ENCODE data around the gene DPH6. TPM values are rescaled to one million over a fixed set of nuclear protein-coding genes. Genes with fewer than 3 reads are reported as not detected.
"Not testable (repeated sequence)": the region's sequence is repeated elsewhere in the genome, so short reads cannot be mapped to it uniquely, and the experiment has no call there.

Gene DPH6
- total RNA-seq, 1 donor from 2014 or later: 20.6 TPM

DNA sequence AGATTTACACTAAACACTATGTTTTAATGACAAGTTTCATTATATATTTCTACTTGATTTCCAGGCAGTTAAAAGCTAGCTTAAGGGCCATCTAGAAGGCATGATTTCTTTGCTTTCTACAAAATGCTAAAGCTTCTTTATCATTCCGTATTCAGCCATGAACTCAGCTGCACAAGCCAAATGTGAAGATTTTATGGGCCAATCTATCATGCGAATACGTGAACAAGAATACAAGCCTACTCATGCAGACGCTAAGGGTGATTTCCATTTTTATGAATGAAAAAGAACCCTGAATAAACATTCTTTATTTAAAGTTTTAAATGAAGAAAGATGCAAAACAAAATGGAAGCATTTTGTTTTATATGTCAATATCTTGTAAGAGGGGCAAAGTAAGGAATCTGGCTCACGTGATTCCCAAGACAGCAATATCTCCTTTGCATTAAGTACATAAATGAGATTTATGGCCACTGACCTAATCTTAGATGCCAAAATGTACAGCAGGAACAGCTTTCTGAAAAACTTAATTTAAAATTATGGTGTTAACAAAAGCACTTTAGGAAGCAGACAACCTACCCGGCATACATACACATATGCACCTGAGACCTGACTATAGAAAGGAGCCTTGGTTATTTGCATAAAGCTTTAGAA is 215.8 kb downstream of the DPH6 start:
- Mint-ChIP-seq H3K4me3 (no peak overlapping the region), H3K27me3 (ENCODE audit: low read depth) (no peaks in the 10 kb centered on the region), H3K27ac (peak overlapping the region; percentile 77), H3K9me3 (peaks cover 11% of the 10 kb centered on the region), H3K36me3 (peaks cover 9% of the 10 kb centered on the region), H3K4me1 (peaks cover 40% of the 10 kb centered on the region)
- TF ChIP-seq, protein P1, sequence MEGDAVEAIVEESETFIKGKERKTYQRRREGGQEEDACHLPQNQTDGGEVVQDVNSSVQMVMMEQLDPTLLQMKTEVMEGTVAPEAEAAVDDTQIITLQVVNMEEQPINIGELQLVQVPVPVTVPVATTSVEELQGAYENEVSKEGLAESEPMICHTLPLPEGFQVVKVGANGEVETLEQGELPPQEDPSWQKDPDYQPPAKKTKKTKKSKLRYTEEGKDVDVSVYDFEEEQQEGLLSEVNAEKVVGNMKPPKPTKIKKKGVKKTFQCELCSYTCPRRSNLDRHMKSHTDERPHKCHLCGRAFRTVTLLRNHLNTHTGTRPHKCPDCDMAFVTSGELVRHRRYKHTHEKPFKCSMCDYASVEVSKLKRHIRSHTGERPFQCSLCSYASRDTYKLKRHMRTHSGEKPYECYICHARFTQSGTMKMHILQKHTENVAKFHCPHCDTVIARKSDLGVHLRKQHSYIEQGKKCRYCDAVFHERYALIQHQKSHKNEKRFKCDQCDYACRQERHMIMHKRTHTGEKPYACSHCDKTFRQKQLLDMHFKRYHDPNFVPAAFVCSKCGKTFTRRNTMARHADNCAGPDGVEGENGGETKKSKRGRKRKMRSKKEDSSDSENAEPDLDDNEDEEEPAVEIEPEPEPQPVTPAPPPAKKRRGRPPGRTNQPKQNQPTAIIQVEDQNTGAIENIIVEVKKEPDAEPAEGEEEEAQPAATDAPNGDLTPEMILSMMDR (IDR thresholded peaks at IDR 0.05; ENCODE audit: unreplicated experiment): no peak
- no peak for DNase-seq (ENCODE audit: low spot score in 2 of 2, unreplicated experiment in 2 of 2)

DNA sequence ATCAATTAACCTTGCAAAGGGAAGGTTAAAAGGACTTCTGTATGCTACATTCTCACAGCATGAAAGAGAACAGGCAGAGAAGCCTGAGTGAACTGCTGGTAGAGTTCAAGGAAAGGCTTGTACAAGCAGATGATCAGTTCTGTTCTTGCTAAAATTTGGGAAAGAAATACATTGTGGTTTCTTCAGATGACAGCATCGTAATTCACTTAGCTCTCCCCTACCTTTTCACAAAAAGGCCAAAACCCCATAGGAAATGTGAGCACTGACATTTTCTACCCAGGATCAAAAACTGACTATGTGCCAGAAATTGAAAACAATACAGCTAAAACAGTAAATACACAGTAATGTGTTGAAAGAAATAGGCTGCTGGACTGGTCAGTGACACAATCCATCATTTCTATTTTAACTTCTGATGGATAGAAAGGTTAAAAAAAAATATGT is 216.4 kb downstream of the DPH6 start:
- peaks cover 42% of the 10 kb centered on the region for H3K4me1 Mint-ChIP-seq
- peak overlapping the region; percentile 77 for H3K27ac Mint-ChIP-seq
- H3K4me3 Mint-ChIP-seq: no peak overlapping the region
- TF ChIP-seq, protein P1 (IDR thresholded peaks at IDR 0.05; ENCODE audit: unreplicated experiment): no peak
- peaks cover 9% of the 10 kb centered on the region for H3K36me3 Mint-ChIP-seq
- peaks cover 11% of the 10 kb centered on the region for H3K9me3 Mint-ChIP-seq
- H3K27me3 Mint-ChIP-seq (ENCODE audit: low read depth): no peaks in the 10 kb centered on the region
- DNase-seq (ENCODE audit: low spot score in 2 of 2, unreplicated experiment in 2 of 2): no peak

DNA sequence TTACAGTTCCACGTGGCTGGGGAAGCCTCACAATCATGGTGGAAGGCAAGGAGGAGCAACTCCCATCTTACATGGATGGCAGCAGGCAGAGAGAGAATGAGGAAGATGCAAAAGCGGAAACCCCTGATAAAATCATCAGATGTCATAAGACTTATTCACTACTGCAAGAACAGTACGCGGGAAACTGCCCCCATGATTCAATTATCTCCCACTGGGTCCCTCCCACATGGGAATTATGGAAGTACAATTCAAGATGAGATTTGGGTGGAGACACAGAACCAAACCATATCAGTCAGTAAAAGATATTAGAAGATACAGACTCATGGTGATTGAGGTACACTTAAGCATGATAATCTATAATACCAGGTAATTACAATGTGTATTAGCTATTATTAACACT is 217.1 kb downstream of the DPH6 start:
- DNase-seq (ENCODE audit: low spot score in 2 of 2, unreplicated experiment in 2 of 2); H3K36me3 Mint-ChIP-seq; H3K27me3 Mint-ChIP-seq (ENCODE audit: low read depth); H3K4me3 Mint-ChIP-seq: not testable (repeated sequence)
- Mint-ChIP-seq H3K4me1 (peaks cover 44% of the 10 kb centered on the region), H3K27ac (peak overlapping the region; percentile 91), H3K9me3 (peaks cover 11% of the 10 kb centered on the region)

DNA sequence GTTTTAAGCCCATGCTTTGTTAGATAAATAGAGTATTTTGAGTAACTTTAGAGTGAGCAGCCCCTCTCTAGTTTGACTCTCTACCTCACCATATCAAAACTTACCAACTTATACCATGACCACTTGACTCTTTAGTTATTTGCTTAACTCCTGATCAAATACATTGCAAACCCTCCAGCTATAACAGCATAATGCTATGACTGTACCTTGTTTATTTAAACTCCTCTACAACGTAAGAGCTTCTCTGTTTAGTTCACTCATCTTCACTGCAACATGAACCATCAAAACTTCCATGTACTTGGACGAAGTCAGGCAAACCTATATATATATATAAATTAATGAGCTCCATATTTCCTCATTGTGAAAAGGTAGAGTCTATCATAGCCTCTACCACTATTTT is 218.2 kb downstream of the DPH6 start:
- H3K4me1 Mint-ChIP-seq: peaks cover 44% of the 10 kb centered on the region
- H3K36me3 Mint-ChIP-seq: peaks cover 9% of the 10 kb centered on the region
- peaks cover 11% of the 10 kb centered on the region for H3K9me3 Mint-ChIP-seq
- TF ChIP-seq, protein P1 (IDR thresholded peaks at IDR 0.05; ENCODE audit: unreplicated experiment): no peak
- H3K4me3 Mint-ChIP-seq: no peak overlapping the region
- H3K27me3 Mint-ChIP-seq (ENCODE audit: low read depth): no peaks in the 10 kb centered on the region
- no peak overlapping the region for H3K27ac Mint-ChIP-seq
- no peak for DNase-seq (ENCODE audit: low spot score in 2 of 2, unreplicated experiment in 2 of 2)

DNA sequence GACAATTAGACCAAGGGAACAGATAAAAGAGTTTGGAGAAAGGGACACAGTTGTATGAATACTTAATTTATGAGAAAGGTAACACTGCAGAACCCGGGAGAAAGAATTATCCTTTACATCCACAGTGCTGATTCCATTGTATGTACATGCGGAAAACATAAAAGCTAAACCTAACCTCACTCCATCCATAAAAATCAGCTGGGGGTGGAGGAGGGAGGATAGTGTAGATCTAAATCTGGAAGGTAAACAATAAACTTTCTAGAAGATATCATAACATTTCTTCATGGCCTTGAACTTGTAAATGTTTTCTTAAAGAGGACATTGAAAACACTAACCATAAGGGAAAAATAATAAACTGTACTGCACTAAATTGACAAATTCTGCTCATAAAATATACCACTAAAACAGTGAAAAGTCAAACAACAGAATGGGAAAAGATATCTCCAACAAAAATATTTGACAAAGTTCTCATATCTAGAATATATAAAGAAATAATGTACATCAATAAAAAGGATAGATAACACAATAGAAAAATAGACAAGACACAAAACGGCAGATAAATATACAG is 220.5 kb downstream of the DPH6 start:
- DNase-seq (ENCODE audit: low spot score in 2 of 2, unreplicated experiment in 2 of 2): no peak
- peaks cover 9% of the 10 kb centered on the region for H3K36me3 Mint-ChIP-seq
- TF ChIP-seq, protein P1 (IDR thresholded peaks at IDR 0.05; ENCODE audit: unreplicated experiment): no peak
- no peak overlapping the region for H3K27ac Mint-ChIP-seq
- no peaks in the 10 kb centered on the region for H3K27me3 Mint-ChIP-seq (ENCODE audit: low read depth)
- H3K4me1 Mint-ChIP-seq: peaks cover 32% of the 10 kb centered on the region
- no peak overlapping the region for H3K4me3 Mint-ChIP-seq
- H3K9me3 Mint-ChIP-seq: peaks cover 11% of the 10 kb centered on the region

DNA sequence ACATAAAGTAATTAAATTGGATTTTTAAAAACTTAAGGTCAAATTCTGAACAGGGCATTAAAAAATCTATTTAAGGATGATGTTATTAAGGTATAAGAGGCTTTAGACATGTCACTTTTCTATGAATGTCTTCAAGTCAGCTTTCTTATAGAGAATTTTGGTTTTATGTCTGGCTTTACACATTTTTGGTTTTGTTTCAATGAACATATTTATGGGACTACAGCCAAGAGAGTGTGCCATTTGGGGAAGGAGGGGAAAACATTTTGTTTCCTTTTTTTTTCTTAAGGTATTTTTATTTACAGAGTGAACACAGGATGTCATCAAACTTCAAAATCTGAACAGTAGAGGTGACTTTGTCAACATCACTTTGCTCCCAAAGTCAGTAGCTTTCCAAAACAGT is 222.8 kb downstream of the DPH6 start:
- Mint-ChIP-seq H3K27ac (no peak overlapping the region), H3K36me3 (peaks cover 7% of the 10 kb centered on the region), H3K4me1 (peaks cover 13% of the 10 kb centered on the region), H3K4me3 (no peak overlapping the region), H3K9me3 (peaks cover 5% of the 10 kb centered on the region), H3K27me3 (ENCODE audit: low read depth) (no peaks in the 10 kb centered on the region)
- TF ChIP-seq, protein P1 (IDR thresholded peaks at IDR 0.05; ENCODE audit: unreplicated experiment): no peak
- DNase-seq (ENCODE audit: low spot score in 2 of 2, unreplicated experiment in 2 of 2): no peak

Data from mesothelial cell of epicardium (in vitro differentiated cells).